H9 (cell line): Measurements from ENCODE around the gene ZNF638. TPM values are rescaled to one million over a fixed set of nuclear protein-coding genes. Genes with fewer than 3 reads are reported as not detected.

Experiments used
- DNase-seq: peaks from one replicate; pipeline ENCODE4 v3.0.0-alpha.2; 2017
- H2AFZ ChIP-seq: one replicate; pipeline ENCODE4 v1.6.1; 2013; ENCODE audit warnings: mild to moderate bottlenecking, low read length, control low read depth, moderate library complexity
- H2AK5ac ChIP-seq: 2 replicates; pipeline ENCODE4 v1.6.1; 2013; ENCODE audit warnings: low read length, control low read depth, mixed read lengths; ENCODE audit not compliant: insufficient read length
- H2BK120ac ChIP-seq: one replicate; pipeline ENCODE4 v1.6.1; 2013; ENCODE audit warnings: low read depth, mild to moderate bottlenecking, low read length, control low read depth, inconsistent platforms; ENCODE audit not compliant: poor library complexity, severe bottlenecking
- H2BK12ac ChIP-seq: 2 replicates; pipeline ENCODE4 v1.6.1; 2013; ENCODE audit warnings: low read length, control low read depth, mixed read lengths, low read depth; ENCODE audit not compliant: insufficient read length
- H2BK15ac ChIP-seq: 2 replicates; pipeline ENCODE4 v1.6.1; 2013; ENCODE audit warnings: low read depth, low read length, control low read depth
- H2BK20ac ChIP-seq: one replicate; pipeline ENCODE4 v1.6.1; 2013; ENCODE audit warnings: low read depth, mild to moderate bottlenecking, low read length, control low read depth, inconsistent platforms; ENCODE audit not compliant: poor library complexity, severe bottlenecking
- H2BK5ac ChIP-seq: 2 replicates; pipeline ENCODE4 v1.6.1; 2013; ENCODE audit warnings: low read length, control low read depth, mixed read lengths; ENCODE audit not compliant: insufficient read length
- H3K14ac ChIP-seq: 2 replicates; pipeline ENCODE4 v1.6.1; 2013; ENCODE audit warnings: low read length, control low read depth; ENCODE audit not compliant: insufficient read depth
- H3K18ac ChIP-seq: 2 replicates; pipeline ENCODE4 v1.6.1; 2013; ENCODE audit warnings: low read depth, mild to moderate bottlenecking, mixed read lengths, low read length, control low read depth; ENCODE audit not compliant: insufficient read length
- H3K23ac ChIP-seq: 2 replicates; pipeline ENCODE4 v1.6.1; 2013; ENCODE audit warnings: low read length, control low read depth, mixed read lengths, low read depth; ENCODE audit not compliant: insufficient read length
- H3K23me2 ChIP-seq: 2 replicates; pipeline ENCODE4 v1.6.1; 2013; ENCODE audit warnings: low read depth, mild to moderate bottlenecking, mixed read lengths, low read length, control low read depth; ENCODE audit not compliant: insufficient read length, poor library complexity, severe bottlenecking
- H3K27ac ChIP-seq: 2 replicates; pipeline ENCODE4 v1.5.1; 2013; ENCODE audit warnings: low read length, control low read depth, mixed read lengths, low read depth; ENCODE audit not compliant: insufficient read length
- H3K27me3 ChIP-seq: 2 replicates; pipeline ENCODE4 v1.6.1; 2013; ENCODE audit warnings: low read length, control low read depth, inconsistent platforms; ENCODE audit not compliant: insufficient read depth
- H3K4ac ChIP-seq: 2 replicates; pipeline ENCODE4 v1.6.1; 2013; ENCODE audit warnings: low read depth, mild to moderate bottlenecking, control low read depth, inconsistent platforms, low read length, moderate library complexity
- H3K4me1 ChIP-seq: 2 replicates; pipeline ENCODE4 v1.6.1; 2013; ENCODE audit warnings: low read length, control low read depth, inconsistent platforms; ENCODE audit not compliant: insufficient read depth
- H3K4me2 ChIP-seq: 2 replicates; pipeline ENCODE4 v1.6.1; 2013; ENCODE audit warnings: low read length, control low read depth, mixed read lengths; ENCODE audit not compliant: insufficient read length, insufficient read depth
- H3K56ac ChIP-seq: 2 replicates; pipeline ENCODE4 v1.6.1; 2013; ENCODE audit warnings: low read depth, mild to moderate bottlenecking, mixed read lengths, low read length, control low read depth; ENCODE audit not compliant: insufficient read length
- H3K79me1 ChIP-seq: 2 replicates; pipeline ENCODE4 v1.6.1; 2013; ENCODE audit warnings: low read depth, mild to moderate bottlenecking, moderate library complexity, low read length, control low read depth, inconsistent platforms; ENCODE audit not compliant: insufficient read depth, poor library complexity, severe bottlenecking
- H3K79me2 ChIP-seq: 2 replicates; pipeline ENCODE4 v1.6.1; 2013; ENCODE audit warnings: low read length, control low read depth, inconsistent platforms; ENCODE audit not compliant: insufficient read depth
- H3K9ac ChIP-seq: 2 replicates; pipeline ENCODE4 v1.6.1; 2013; ENCODE audit warnings: low read length, control low read depth, mixed read lengths; ENCODE audit not compliant: insufficient read length; ENCODE audit errors: extremely low read depth
- H3K9me3 ChIP-seq: one replicate; pipeline ENCODE4 v1.6.1; 2013; ENCODE audit warnings: low read depth, low read length, inconsistent platforms; ENCODE audit not compliant: control insufficient read depth
- H3T11ph ChIP-seq: one replicate; pipeline ENCODE4 v1.6.1; 2013; ENCODE audit warnings: mild to moderate bottlenecking, low read length, control low read depth, inconsistent platforms
- H4K20me1 ChIP-seq: one replicate; pipeline ENCODE4 v1.6.1; 2013; ENCODE audit not compliant: control insufficient read depth, insufficient read length, insufficient read depth
- H4K5ac ChIP-seq: 2 replicates; pipeline ENCODE4 v1.6.1; 2013; ENCODE audit warnings: low read depth, mild to moderate bottlenecking, mixed read lengths, low read length, control low read depth; ENCODE audit not compliant: insufficient read length
- H4K8ac ChIP-seq: replicated peaks from 2 replicates; pipeline ENCODE4 v1.6.1; 2013; ENCODE audit warnings: low read length, control low read depth, mixed read lengths, low read depth; ENCODE audit not compliant: insufficient read length
- H4K91ac ChIP-seq: 2 replicates; pipeline ENCODE4 v1.6.1; 2013; ENCODE audit warnings: low read depth, mild to moderate bottlenecking, moderate library complexity, mixed read lengths, low read length, control low read depth; ENCODE audit not compliant: insufficient read length
- H3K27ac Mint-ChIP-seq, 3 experiments: 2 replicates in 2 of 3; 3 replicates in 1 of 3; pipeline ENCODE4 v1.8.0; 2020 to 2021; ENCODE audit warnings: mixed read lengths in 3 of 3, mild to moderate bottlenecking in 1 of 3, moderate library complexity in 1 of 3
- H3K27me3 Mint-ChIP-seq: 2 replicates; pipeline ENCODE4 v1.8.0; 2021; ENCODE audit warnings: low read depth, mild to moderate bottlenecking, moderate library complexity, mixed read lengths
- H3K36me3 Mint-ChIP-seq, 3 experiments: 2 replicates in 2 of 3; 3 replicates in 1 of 3; pipeline ENCODE4 v1.8.0; 2020 to 2021; ENCODE audit warnings: low read depth in 3 of 3, mixed read lengths in 3 of 3; ENCODE audit not compliant: insufficient read depth in 1 of 3
- H3K4me1 Mint-ChIP-seq, 2 experiments: 2 replicates each; pipeline ENCODE4 v1.8.0; 2020; ENCODE audit warnings: mixed read lengths in 2 of 2
- H3K4me3 Mint-ChIP-seq, 2 experiments: 2 replicates in 1 of 2; 3 replicates in 1 of 2; pipeline ENCODE4 v1.8.0; 2020 to 2021; ENCODE audit warnings: mild to moderate bottlenecking in 2 of 2, mixed read lengths in 2 of 2, moderate library complexity in 1 of 2
- H3K9me3 Mint-ChIP-seq, 2 experiments: 2 replicates in 1 of 2; 3 replicates in 1 of 2; pipeline ENCODE4 v1.8.0; 2020; ENCODE audit warnings: mild to moderate bottlenecking in 2 of 2, mixed read lengths in 2 of 2, moderate library complexity in 1 of 2
- CTCF ChIP-seq: fragments of 200-600 bp; sonication (generic); conservative IDR thresholded peaks from 3 replicates; pipeline ENCODE4 v1.8.0; 2021; ENCODE audit warnings: antibody characterized with exemption, mild to moderate bottlenecking
- WGBS: extraction: QIAGEN DNeasy Blood & Tissue Kit; methylation state at CpG from one replicate; pipeline ENCODE4 v1.1.7; 2013; ENCODE audit warnings: missing lambda C conversion rate, low lambda C conversion rate, mixed read lengths; ENCODE audit not compliant: insufficient read length; ENCODE audit errors: extremely low coverage; 5-methylcytosine and 5-hydroxymethylcytosine counted together
- total RNA-seq: library from RNA; stranded (reverse); gene quantifications from 2 replicates; pipeline ENCODE4 v1.2.1, GENCODE V29; 2021

Gene ZNF638
- total RNA-seq, 1 experiment from 2014 or later, result 146 TPM

GRCh38 chr2:71361631-71362030 is 30.0 kb downstream of the ZNF638 start:
- H3K79me2 ChIP-seq, result no peaks in the 10 kb centered on the region; the same call in 1 of the 2 replicates
- peaks cover 26 to 71% (median 67%) of the 10 kb centered on the region in 3 experiments; a peak in 6 of 7 replicates for H3K36me3 Mint-ChIP-seq

More at GRCh38 chr2:71361631-71362030, 30.0 kb downstream of the ZNF638 start:
- Histone ChIP-seq H3K14ac (no peak overlapping the region), H2AK5ac (no peak overlapping the region), H2AFZ (no peak overlapping the region), H3T11ph (no peak overlapping the region), H4K91ac (no peak overlapping the region), H2BK5ac (no peak overlapping the region), H2BK12ac (no peak overlapping the region), H3K23me2 (no peaks in the 10 kb centered on the region), H2BK15ac (no peak overlapping the region), H3K56ac (no peak overlapping the region), H3K9ac (no peak overlapping the region), H3K4ac (no peak overlapping the region), H3K4me1 (no peaks in the 10 kb centered on the region), H3K79me1 (peaks cover 3% of the 10 kb centered on the region), H4K8ac (no peak overlapping the region), H3K4me2 (no peak overlapping the region), H3K27ac (no peak overlapping the region), H4K20me1 (no peaks in the 10 kb centered on the region), H2BK120ac (no peak overlapping the region), H3K18ac (no peak overlapping the region), H4K5ac (no peak overlapping the region), H3K23ac (no peak overlapping the region), H3K27me3 (no peaks in the 10 kb centered on the region), H3K9me3 (no peaks in the 10 kb centered on the region), H2BK20ac (no peak overlapping the region)
- H3K27me3 Mint-ChIP-seq, result no peaks in the 10 kb centered on the region
- DNase-seq, result no peak
- no peaks in the 10 kb centered on the region for H3K4me1 Mint-ChIP-seq
- no peaks in the 10 kb centered on the region for H3K9me3 Mint-ChIP-seq
- H3K4me3 Mint-ChIP-seq, result no peak overlapping the region
- no peak overlapping the region for H3K27ac Mint-ChIP-seq
- TF ChIP-seq CTCF, result no peak
- no CpG with 5 or more reads among the region's 3 CpGs for WGBS
